ENCODE measurements around the gene DPP8. TPM values are rescaled to one million over a fixed set of nuclear protein-coding genes. Genes with fewer than 3 reads are reported as not detected.

DPP8 gene
- total RNA-seq, 6 experiments from 2014 or later: 7.6 to 12.3 (median 10.3) TPM

DNA sequence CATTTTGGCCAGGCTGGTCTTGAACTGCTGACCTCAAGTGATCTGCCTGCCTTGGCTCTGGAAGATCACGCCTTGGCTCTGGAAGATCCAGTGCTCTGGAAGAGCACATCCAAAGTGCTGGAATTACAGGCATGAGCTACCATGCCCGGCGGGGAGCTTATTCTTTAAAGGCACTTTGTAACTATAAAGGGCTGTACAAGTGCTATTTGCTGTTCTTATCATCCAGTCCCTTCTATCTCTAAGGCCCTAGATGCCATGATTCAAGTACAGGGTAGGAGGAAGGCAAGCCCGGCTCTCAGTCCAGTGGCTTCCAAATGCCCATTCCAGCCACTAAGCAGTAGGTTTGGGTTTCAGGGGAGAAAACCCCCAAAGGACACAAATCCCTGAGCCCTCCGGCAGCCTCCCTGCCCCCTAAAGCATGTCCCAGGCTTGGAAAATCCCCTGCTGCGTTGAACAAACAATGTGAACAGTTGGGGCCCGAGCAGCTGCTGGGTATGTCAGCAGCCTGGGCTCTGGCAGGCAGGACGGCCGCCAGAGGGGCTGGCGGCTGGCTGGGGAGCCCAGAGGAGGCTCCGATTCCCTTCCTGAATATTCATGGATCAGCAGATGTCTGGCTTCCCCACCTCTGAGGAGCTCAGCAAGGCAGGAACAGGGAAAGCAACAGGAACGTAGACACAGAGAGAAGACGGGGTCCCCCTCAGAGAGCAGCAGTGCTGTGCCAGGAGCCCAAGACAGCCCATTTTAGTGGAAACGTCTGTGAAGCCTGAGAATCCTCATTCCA lies 102.5 kb downstream of the DPP8 start:
- no peak for TF ChIP-seq POLR2A (IDR thresholded peaks at IDR 0.05)
- TF ChIP-seq, protein P1, sequence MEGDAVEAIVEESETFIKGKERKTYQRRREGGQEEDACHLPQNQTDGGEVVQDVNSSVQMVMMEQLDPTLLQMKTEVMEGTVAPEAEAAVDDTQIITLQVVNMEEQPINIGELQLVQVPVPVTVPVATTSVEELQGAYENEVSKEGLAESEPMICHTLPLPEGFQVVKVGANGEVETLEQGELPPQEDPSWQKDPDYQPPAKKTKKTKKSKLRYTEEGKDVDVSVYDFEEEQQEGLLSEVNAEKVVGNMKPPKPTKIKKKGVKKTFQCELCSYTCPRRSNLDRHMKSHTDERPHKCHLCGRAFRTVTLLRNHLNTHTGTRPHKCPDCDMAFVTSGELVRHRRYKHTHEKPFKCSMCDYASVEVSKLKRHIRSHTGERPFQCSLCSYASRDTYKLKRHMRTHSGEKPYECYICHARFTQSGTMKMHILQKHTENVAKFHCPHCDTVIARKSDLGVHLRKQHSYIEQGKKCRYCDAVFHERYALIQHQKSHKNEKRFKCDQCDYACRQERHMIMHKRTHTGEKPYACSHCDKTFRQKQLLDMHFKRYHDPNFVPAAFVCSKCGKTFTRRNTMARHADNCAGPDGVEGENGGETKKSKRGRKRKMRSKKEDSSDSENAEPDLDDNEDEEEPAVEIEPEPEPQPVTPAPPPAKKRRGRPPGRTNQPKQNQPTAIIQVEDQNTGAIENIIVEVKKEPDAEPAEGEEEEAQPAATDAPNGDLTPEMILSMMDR (IDR thresholded peaks at IDR 0.05): no peak
- intact Hi-C loops (cut with DNase I): no loop called here
- no peaks in the 10 kb centered on the region for H3K9me3 ChIP-seq
- H3K4me1 ChIP-seq: no peaks in the 10 kb centered on the region
- 27% methylated on average over 2 of the region's 14 CpGs for WGBS (ENCODE audit: insufficient coverage, low coverage, low lambda C conversion rate, missing lambda C conversion rate)
- H3K36me3 ChIP-seq: no peaks in the 10 kb centered on the region
- H3K27ac ChIP-seq: no peak overlapping the region
- DNase-seq (no peak), ATAC-seq (peak in 1 of 4 donors; percentile 16)
- H3K27me3 ChIP-seq: no peaks in the 10 kb centered on the region
- H3K4me3 ChIP-seq: no peak overlapping the region

DNA sequence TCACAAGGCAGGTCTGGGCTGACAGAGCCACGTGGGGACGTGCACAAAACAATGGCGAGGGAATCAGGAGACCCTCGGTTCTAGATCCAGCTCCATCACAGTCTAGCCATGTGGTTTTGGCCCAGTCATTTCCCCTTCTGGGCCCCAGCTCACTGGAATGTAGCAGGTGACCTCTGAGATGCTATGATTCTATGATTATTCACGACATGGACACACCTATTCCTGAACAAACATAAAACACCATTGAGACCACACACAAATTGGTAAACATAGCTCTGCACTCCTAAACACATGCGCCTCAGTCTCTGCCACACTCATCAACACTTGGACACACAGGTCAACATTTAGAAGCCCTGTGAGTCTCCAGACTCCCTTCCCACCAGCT lies 103.7 kb downstream of the DPP8 start:
- Histone ChIP-seq H3K4me1 (no peaks in the 10 kb centered on the region), H3K4me3 (no peak overlapping the region), H3K27me3 (no peaks in the 10 kb centered on the region), H3K9me3 (no peaks in the 10 kb centered on the region), H3K27ac (no peak overlapping the region), H3K36me3 (no peaks in the 10 kb centered on the region)
- no peak for DNase-seq
- WGBS (ENCODE audit: insufficient coverage, low coverage, low lambda C conversion rate, missing lambda C conversion rate): 67% methylated on average over 2 of the region's 6 CpGs
- ATAC-seq: no peak
- intact Hi-C loops (cut with DNase I): no loop called here
- TF ChIP-seq, protein P1 (IDR thresholded peaks at IDR 0.05): no peak
- no peak for TF ChIP-seq POLR2A (IDR thresholded peaks at IDR 0.05)

DNA sequence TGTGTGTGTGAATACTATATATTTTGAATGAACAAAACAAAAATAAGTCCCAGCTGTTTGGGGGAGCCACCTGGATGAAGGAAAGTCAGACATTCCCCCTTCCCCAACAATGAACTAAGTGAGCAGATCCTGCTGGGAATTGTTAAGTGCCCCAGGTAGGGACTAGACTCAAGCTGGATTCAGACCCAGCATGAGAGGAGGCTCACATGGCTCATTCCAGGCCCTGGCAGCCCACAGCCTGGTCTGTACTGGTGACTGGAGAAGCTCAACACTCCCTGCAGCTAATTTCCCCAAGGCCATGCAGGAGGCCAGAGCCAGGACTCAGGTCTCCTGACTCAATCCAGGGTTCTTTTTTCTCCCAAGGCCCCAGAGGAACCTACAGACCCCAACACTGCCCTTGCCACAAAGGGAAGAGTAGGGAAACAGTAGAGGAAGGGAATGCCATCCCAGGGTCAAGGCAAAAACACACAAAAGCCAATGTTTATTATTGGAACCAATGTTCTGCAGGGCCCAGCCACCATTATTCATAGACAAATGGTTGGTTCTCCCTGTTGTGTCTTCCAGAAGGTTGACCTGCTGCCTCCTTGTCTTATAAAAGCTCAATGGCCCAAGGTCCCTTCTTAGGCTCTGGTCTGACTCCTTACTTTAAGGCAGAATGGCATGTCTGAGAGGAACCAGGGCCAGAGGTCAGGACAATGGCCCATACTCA lies 104.3 kb downstream of the DPP8 start:
- intact Hi-C loops (cut with DNase I): no loop called here
- no peak for TF ChIP-seq POLR2A (IDR thresholded peaks at IDR 0.05)
- TF ChIP-seq, protein P1 (IDR thresholded peaks at IDR 0.05): no peak
- Histone ChIP-seq H3K4me1 (no peaks in the 10 kb centered on the region), H3K4me3 (no peak overlapping the region), H3K9me3 (no peaks in the 10 kb centered on the region), H3K27me3 (no peaks in the 10 kb centered on the region), H3K36me3 (no peaks in the 10 kb centered on the region), H3K27ac (no peak overlapping the region)
- DNase-seq (no peak), ATAC-seq (no peak)

DNA sequence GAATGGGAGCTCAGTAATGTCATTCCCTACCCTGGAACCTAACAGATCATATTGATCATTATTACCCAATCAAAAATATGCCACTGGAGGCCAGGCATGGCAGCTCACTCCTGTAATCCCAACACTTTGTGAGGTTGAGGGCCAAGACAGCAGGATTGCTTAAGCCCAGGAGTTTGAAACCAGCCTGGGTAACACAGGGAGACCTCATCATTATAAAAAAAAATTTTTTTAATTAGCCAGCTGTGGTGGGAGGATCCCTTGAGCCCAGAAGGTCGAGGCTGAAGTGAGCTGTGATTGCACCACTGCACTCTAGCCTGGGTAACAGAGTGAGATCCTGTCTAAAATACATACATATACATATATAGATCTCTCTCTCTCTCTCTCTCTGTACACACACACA lies 104.9 kb downstream of the DPP8 start:
- TF ChIP-seq, protein P1 (IDR thresholded peaks at IDR 0.05): no peak
- TF ChIP-seq POLR2A (IDR thresholded peaks at IDR 0.05): no peak
- intact Hi-C loops (cut with DNase I): no loop called here
- no peaks in the 10 kb centered on the region for H3K9me3 ChIP-seq
- H3K36me3 ChIP-seq: no peaks in the 10 kb centered on the region
- H3K27me3 ChIP-seq: no peaks in the 10 kb centered on the region
- H3K4me3 ChIP-seq: no peak overlapping the region
- ATAC-seq (no peak), DNase-seq (no peak)
- no peaks in the 10 kb centered on the region for H3K4me1 ChIP-seq
- 9% methylated on average over 1 of the region's 1 CpG for whole genome bisulfite sequencing (ENCODE audit: insufficient coverage, low coverage, low lambda C conversion rate, missing lambda C conversion rate)
- no peak overlapping the region for H3K27ac ChIP-seq
